Measurements from ENCODE around the gene SSUH2.

Gene SSUH2

GRCh38 chr3:8639659-8640000 lies 5.0 kb downstream of the SSUH2 start:
- no peak for DNase-seq

GRCh38 chr3:8638994-8639658 lies 5.5 kb downstream of the SSUH2 start:
- peak; percentile 68 for DNase-seq

GRCh38 chr3:8637348-8637747 lies 7.2 kb downstream of the SSUH2 start:
- DNase-seq = no peak

- no peak for DNase-seq
These were observed 9.0 kb downstream of the SSUH2 start for GRCh38 chr3:8635631-8636030.

- DNase-seq = no peak
These were observed 9.5 kb downstream of the SSUH2 start for GRCh38 chr3:8635125-8635524.

- no peak for DNase-seq
These were observed 12.0 kb downstream of the SSUH2 start for GRCh38 chr3:8632402-8633237.

- no peak for DNase-seq
These were observed 12.9 kb downstream of the SSUH2 start for GRCh38 chr3:8631661-8632060.

- peak; percentile 64 for DNase-seq
These were observed 15.2 kb downstream of the SSUH2 start for GRCh38 chr3:8629151-8630021.

GRCh38 chr3:8627949-8628348 lies 16.6 kb downstream of the SSUH2 start:
- no peak for DNase-seq

- DNase-seq = no peak
These were observed 17.2 kb downstream of the SSUH2 start for GRCh38 chr3:8627201-8627940.

GRCh38 chr3:8625991-8626390 lies 18.6 kb downstream of the SSUH2 start:
- DNase-seq = no peak

GRCh38 chr3:8624612-8625011 lies 20.0 kb downstream of the SSUH2 start:
- no peak for DNase-seq

- DNase-seq = no peak
These were observed 20.9 kb downstream of the SSUH2 start for GRCh38 chr3:8623741-8624140.

GRCh38 chr3:8622873-8623691 lies 21.5 kb downstream of the SSUH2 start:
- peak; percentile 87 for DNase-seq

- no peak for DNase-seq
These were observed 22.7 kb downstream of the SSUH2 start for GRCh38 chr3:8621872-8622271.

- DNase-seq = no peak
These were observed 23.5 kb downstream of the SSUH2 start for GRCh38 chr3:8621141-8621540.

- DNase-seq = no peak
These were observed 25.1 kb downstream of the SSUH2 start for GRCh38 chr3:8619548-8619947.

- no peak for DNase-seq
These were observed 25.6 kb downstream of the SSUH2 start for GRCh38 chr3:8618950-8619349.

- no peak for DNase-seq
These were observed 26.7 kb downstream of the SSUH2 start for GRCh38 chr3:8617921-8618320.

- peak; percentile 20 for DNase-seq
These were observed 33.6 kb downstream of the SSUH2 start for GRCh38 chr3:8610951-8611350.

- DNase-seq = no peak
These were observed 35.7 kb downstream of the SSUH2 start for GRCh38 chr3:8608791-8609467.
